ENCODE results near the gene DNAJC2.

DNA sequence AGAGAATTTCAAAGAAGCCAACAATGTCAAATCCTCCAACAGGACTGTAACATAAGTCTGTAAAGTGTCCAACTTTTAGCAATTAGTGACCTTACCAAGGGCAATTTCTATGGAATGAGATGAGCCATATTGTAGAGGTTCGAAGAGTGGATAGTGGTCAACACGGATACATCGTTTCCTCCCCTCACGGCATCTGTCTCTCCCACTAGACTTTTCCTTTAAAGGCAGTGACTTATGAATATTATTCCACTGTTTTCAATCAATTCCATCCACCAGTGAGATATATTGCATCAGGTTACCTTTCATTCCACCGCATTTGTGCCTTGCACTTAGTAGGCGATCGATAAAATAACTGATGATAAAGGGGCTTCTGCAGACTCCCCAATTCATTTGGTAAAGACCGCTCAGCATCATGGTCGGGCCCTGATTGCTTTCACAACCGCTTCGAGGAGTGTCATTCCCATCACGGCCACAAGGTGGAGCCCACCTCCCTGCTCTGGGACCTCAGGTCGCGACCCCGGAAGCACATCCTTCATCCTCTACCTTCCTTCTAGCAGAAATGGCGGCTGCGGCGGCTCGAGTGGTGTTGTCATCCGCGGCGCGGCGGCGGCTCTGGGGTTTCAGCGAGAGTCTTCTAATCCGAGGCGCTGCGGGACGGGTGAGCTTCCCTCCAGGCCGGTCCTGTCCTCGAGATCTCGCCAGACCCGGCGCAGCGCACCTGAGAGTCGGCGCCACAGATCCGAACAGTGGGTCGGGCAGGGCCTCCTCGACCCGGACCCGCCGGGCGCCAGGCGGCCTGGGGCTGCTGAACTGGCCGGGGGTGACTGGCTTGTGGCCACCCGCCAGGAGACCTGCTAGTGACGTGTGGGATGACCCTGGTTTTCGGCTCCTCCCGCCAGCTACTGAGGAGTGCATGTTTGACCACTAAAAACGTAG, 47.4 kb downstream of the DNAJC2 start, which contains the start of gene PMPCB:
- TF ChIP-seq EZH2 (IDR thresholded peaks at IDR 0.05; ENCODE audit: insufficient read depth, low read length): no peak
- TF ChIP-seq, protein P1, sequence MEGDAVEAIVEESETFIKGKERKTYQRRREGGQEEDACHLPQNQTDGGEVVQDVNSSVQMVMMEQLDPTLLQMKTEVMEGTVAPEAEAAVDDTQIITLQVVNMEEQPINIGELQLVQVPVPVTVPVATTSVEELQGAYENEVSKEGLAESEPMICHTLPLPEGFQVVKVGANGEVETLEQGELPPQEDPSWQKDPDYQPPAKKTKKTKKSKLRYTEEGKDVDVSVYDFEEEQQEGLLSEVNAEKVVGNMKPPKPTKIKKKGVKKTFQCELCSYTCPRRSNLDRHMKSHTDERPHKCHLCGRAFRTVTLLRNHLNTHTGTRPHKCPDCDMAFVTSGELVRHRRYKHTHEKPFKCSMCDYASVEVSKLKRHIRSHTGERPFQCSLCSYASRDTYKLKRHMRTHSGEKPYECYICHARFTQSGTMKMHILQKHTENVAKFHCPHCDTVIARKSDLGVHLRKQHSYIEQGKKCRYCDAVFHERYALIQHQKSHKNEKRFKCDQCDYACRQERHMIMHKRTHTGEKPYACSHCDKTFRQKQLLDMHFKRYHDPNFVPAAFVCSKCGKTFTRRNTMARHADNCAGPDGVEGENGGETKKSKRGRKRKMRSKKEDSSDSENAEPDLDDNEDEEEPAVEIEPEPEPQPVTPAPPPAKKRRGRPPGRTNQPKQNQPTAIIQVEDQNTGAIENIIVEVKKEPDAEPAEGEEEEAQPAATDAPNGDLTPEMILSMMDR (IDR thresholded peaks at IDR 0.05; ENCODE audit: insufficient read depth, low read depth, low read length): peak; percentile 91

Measured in astrocyte (in vitro differentiated cells and primary cell).